HG02884 (cell line): ENCODE data around the gene DAZAP1.

Experiments used
- ATAC-seq: cut with Tn5 transposase; IDR thresholded peaks from one replicate; pipeline ENCODE4 v1.9.1; 2021; ENCODE audit warnings: mild to moderate bottlenecking, moderate library complexity; ENCODE audit not compliant: unreplicated experiment

Gene DAZAP1

DNA sequence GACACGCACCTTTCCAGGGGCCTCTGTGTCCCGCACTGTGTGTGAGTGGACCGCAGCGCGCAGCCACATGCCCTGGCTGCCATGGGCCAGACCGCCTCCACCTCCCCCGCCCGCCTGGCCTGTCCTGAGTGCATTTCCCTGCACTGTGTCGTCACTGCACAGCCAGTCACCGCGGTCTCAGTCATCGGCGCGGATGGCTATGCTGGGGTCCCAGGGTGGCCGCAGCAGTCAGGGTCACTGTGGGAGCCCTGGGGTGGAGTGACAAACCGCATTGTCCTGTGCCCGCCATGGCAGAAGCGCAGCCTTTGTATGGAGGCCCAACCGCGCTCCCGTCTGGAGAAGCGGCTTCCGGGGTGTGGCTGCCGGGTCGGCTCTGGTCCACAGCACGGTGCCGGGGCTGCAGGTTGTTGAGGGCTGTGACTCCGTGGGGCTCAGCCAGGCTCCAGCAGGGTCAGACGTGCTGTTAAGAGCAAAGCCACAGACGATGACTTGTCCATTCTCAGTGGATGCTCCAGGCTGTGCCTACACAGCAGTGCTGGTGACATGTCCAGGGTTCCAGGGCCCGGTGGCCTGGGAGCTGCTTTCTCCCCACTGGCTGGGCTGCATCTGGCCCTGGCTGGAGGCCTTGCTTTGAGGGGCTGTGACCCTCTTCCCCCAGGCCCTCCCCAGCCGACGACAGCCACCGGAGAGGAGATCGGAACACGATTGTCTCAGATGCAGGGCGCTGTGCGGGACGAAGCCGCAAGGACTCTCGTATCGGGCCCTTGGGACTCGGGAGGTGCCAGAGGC lies 30.0 kb upstream of the DAZAP1 start:
- no peak for ATAC-seq

DNA sequence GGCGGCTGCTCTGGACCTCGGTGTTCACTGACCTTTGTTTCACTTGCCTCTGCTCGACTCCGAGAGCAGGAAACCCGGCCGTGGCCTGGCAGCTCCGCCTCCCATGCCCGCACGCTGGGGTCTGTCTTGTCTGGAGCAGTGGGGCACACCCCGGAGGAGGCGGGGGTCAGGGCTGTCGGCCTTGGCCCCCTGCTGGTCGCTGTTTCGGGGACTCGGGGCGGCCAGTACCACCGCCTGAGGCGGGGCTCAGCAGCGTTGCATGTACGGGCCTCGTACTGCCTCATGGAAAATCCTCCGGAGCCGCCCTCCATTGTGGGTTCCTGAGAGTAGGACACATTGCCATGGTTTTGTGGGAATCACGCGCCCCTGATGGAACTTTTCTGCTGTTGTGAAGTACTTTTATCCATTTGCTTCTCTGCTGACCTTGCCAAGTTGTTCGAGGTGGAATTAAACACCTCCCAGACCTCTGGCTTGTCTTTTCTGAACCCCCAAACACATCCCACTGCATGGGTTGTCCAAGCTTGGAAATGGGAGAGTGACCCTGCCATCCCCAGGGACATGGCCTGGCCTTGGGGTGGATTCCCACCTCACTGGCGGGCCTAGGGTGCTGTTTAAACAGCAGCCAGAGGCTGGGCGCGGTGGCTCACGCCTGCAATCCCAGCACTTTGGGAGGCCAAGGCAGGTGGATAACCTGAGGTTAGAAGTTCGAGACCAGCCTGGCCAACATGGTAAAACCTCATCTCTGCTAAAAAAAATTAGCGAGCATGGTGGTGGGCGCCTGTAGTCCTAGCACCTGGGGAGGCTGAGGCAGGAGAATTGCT lies 29.2 kb upstream of the DAZAP1 start:
- ATAC-seq = no peak

DNA sequence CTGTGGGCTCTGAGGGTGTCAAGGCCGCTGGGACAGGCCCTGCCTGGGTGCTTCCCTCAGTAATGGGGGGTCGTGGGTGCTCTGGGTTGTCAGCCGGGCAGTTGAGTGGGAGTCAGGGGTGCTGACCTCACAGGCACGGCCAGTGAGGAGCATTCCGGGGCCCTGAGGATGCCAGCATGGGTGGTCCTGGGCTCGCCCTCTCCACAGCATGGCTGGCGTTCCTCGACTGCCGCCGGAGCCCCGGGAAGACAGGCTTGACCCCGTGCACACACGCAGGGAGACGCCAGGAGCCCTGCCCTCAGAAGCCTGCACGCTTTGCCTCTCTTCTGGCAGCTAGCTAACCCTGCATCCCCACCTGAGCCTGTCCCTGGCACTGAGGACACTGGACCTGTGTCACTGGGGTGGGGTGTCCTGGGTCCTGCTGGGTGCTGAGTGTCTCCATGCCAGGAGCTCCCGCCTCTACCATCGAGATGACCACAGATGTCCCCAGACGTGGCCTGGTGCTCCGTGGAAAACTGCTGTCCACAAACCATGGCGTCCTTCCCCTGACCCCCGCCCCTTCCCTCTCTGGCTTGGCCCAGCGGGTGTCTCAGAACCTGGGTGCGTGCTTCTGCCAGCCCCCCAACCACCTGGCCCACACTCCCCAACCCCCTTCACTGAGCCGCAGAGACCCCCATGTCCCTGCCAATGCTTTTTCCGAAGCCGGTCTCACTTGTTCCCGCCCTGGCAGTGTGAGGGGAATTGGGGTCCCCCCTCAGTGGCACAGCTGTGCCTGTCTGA lies 28.1 kb upstream of the DAZAP1 start:
- no peak for ATAC-seq

DNA sequence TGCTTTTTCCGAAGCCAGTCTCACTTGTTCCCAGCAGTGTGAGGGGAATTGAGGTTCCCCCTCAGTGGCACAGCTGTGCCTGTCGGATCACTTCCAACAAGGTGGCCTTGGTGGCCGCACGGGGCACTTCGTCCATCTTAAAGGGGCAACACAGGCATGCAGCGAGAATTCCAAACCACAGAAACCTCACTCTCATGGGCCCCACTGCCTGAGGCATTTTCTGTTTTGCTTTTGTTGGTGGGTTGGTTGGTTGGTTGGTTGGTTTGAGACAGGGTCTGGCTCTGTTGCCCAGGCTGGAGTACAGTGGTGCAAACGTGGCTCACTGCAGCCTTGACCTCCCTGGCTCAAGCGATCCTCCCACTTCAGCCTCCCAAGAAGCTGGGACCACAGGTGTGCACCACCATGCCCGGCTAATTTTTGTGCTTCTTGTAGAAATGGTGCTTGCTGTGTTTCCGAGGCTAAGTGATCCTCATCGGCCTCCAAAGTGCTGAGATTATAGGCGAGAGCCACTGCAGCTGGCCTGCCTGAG lies 27.4 kb upstream of the DAZAP1 start:
- no peak for ATAC-seq

DNA sequence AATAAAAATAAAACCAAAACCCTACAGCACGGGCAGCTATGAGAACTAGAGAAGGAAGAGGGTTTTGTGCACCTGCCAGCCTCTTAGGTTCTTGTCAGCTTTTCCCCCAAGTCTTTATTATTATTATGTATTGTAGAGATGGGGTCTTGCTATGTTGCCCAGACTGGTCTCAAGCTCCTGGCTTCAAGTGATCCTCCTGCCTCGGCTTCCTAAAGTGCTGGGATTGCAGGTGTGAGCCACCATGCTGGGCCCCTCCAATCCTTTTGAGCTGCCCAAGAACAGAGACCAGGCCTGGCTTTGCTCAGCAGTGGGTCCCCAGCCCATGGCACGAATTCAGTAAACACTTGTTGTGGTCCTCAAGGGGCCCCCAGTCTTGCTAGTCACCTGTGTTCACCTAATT lies 25.1 kb upstream of the DAZAP1 start:
- ATAC-seq = no peak

DNA sequence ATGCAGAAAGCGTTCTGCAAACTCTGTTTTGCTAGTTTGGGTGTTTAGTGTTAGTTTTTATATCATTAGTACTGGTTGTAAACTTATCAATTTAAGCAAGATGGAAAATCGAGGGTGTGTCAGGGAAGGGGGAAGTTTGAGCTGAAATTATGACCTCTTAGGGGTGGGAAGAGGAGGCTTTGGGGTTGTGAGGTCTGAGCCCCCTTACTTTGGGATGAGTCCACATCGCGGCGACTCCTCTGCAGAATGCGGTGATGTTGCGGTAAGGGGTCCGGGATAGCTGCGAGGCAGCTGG lies 24.4 kb upstream of the DAZAP1 start:
- ATAC-seq = no peak

DNA sequence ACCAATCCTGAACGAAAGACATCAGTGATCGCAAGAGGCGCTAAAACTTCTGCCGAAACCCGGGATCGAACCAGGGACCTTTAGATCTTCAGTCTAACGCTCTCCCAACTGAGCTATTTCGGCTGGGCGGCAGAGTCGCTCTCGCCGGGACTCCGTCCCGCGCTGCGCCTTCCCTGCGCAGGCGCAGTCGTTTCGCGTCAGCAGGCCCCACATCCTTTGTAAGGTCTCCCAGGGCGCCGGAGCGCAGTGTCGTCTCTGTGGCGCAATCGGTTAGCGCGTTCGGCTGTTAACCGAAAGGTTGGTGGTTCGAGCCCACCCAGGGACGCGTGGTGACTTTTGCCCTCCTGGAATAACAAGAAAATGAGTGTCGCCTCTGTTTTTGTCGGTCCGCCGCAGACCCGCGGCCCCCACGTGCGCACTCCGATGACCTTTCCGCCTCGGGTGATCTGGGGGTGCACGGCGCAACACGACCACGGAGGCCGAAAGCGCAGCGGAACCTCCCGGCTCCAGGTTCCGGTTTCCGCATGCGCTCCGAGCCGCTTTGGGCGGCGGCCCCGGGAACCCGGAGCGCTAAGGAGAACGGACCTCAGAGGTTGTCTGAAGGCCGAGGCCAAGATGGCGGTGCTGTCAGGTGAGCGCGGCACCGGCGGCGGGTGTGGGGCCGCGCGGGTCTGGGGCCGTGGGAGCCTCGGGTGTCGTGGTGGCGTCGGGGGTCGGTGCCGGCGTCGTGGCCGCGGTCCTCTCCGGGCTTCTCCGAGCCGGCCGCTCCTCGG lies 23.9 kb upstream of the DAZAP1 start, which contains the start of gene NDUFS7:
NDUFS7 (plus strand) TSS at position 596 of the 773 bp plus-strand sequence; CDS start at position 616, 20 bp downstream.
- peak; percentile 56 for ATAC-seq

DNA sequence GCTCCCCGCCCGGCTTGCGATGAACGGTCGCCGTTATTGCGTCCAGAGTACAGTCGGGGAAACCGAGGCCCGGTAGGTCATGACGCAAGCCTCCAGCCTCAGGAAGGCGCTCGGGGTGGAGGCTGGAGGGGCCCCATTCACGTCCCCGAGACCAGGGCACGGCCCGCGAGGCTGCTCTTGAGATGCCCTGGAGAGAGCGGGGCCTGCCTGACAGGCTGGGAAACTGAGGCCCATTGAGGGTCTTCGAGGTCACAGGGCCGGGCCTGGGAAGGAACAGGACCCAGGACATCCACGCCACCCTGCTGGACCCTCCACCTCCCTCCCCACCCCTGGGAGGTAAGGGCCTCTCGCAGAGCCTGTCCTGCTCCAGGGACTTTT lies 23.3 kb upstream of the DAZAP1 start:
- peak; percentile 14 for ATAC-seq

DNA sequence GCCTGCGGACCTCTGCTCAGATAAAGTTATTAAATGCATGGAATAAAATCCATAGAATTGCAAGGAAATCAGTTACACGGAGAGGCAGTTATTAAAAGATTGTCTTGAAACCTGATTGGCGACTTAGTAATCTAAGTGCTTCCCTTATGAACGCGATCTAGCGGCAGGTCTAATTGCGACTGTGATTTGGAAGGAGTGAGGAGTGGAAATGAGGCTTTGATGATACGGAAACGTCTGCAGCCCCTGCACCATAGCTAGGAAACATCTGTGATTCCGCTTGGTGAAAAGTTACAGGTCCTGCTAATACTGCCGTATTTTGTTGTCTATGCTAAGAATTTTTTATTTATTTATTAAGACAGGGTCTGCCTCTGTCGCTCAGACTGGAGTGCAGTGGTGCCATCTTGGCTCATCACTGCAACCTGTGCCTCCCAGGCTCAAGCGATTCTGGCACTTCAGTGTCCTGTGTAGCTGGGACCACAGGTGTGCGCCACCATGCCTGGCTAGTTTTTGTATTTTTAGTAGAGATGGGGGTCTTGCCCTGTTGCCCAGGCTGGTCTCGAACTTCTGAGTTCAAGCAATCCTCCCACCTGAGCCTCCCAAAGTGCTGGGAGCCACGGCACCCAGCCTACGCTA lies 22.8 kb upstream of the DAZAP1 start:
- ATAC-seq = no peak

DNA sequence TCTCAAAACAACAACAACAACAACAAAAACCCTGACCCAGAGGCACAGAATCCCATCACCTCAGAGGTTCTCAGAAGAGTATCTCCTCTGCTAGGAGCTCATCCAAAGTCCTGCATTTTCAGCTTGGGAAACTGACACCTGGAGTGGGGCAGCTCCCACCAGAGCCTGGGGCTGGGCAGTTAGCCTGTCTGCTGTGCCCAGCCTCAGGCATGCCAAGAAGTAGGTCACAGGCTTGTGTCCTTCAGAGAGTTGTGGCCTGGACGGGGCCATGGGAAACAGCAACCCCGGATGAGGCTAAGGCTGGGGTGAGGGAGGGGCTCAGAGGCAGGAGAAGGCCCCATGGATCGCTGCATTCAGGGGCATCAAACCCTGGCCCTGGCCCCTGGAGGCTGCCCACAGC lies 21.6 kb upstream of the DAZAP1 start:
- no peak for ATAC-seq

DNA sequence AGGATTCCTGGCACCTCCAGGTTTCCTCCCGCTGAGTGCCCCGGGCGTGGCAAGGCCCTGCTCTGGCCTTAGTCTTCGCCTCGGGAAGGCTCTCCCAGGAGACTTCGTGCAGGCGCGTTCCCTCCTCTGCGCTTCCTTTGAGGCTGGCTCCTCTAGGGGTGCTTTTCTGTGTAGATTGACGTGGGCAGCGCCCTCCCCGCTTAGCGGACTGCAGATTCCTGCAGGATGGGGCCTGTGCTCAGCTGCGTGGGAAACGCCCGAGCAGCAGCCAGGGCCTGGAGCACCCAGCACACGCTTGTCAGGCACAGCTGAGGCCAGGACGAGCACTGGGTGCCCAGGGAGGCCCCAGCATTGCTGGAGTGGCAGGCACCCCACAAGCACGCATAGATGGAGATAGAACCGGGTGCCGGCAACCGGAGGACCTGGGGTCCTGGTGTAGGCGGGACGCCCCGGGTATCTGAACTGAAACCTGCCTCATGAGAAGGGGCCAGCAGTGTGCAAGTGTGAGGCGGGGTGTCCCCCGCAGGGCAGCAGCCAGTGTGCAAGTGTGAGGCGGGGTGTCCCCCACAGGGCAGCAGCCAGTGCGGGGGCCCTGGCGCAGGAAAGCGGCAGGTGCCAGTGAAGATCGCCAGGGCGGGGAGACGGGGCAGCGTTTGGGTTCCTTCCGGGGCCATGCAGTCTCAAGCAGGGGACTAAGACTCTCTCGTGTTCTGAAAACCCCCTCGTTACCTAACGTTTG lies 20.3 kb upstream of the DAZAP1 start:
- ATAC-seq = no peak

DNA sequence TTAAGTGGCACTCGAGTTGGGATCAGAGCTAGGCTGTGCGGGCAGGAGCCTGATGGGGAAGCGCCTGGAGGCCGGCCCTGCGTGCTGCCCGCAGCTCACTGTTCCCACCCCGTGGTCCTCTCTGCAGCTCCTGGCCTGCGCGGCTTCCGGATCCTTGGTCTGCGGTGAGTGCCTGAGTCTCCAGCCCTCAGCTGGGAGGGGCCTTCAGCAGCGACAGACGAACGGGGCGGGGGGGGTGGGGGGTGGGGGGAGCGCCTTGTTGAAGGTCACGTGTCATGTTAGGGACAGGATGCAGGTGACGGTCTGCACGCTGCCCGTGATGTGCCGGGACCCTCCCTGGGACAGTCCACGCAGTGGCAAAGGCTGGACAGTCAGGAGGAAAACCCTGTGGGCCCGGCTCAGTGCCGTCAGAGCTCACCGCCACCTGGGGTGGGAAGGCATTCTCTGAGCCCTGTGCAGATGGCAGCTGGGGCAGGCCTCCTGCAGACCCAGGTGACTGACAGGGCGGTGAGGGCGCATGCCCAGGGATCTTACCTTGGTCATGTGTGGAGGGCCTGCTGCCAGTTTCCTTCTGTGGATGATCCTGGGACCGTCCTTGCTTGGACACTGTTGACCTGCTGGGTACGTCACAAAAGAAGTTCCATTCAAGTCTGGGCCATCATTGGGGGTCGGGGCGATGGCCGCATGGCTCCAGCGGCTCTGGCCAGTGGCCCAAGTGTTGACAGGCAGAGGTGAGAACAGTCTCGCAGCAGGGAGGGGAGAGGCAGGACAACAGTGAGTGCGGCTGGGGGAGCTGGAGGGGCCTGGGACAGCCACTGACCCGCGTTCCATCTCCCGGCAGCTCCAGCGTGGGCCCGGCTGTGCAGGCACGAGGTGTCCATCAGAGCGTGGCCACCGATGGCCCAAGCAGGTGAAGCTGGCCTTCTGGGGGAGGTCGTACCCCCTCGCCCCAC lies 19.4 kb upstream of the DAZAP1 start:
- no peak for ATAC-seq

DNA sequence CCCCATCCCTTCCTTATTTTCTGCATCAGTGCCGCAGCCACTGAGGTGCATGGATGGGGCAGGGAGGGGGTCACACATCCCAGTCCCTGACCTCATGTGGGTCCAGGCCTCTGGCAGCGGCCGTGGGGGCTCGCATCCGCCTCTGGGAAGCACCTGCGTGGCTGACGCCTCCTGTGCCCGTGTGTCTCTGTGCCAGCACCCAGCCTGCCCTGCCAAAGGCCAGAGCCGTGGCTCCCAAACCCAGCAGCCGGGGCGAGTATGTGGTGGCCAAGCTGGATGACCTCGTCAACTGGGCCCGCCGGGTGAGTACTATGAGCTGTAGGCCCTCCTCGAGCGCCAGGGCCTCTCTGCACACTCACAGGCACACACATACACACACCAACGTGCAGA lies 18.8 kb upstream of the DAZAP1 start:
- no peak for ATAC-seq

DNA sequence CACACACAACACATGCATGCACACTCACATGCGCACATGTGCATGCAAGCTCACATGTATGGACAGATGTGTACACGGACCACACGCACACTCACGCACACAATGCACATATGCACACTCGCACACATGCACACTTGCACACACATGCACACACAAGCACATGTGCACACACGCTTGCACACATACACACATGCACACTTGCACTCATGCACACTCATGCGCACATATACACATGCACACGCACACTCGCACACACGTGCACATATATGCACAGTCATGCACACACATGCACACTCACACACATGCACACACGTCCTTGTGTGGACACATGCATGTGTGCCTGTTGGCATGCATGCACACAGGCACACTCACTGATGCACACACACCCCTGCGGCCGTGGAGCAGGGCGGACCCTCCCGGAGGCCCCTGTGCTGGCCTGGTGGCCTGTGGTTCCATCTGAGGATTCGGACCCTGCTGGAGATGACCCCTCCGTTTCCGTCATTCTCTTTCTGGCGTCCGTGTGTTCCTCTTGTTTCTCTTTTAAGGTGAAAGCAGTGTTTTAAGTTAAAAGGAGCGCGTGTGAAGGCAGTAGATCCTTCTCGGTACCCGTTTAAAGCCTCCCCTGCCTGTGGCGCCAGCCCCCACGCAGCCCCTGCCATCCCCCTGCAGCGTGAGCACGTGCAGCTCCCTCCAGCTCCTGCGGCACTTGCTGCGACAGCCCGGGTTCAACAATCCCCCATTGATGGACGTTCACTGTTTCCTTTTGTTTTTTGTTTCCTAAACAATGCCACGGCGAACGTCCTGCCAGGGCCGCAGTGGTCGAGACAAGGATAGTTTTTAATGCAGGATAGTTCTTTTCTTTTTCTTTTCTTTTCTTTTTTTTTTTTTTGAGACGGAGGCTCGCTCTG lies 18.1 kb upstream of the DAZAP1 start:
- no peak for ATAC-seq

DNA sequence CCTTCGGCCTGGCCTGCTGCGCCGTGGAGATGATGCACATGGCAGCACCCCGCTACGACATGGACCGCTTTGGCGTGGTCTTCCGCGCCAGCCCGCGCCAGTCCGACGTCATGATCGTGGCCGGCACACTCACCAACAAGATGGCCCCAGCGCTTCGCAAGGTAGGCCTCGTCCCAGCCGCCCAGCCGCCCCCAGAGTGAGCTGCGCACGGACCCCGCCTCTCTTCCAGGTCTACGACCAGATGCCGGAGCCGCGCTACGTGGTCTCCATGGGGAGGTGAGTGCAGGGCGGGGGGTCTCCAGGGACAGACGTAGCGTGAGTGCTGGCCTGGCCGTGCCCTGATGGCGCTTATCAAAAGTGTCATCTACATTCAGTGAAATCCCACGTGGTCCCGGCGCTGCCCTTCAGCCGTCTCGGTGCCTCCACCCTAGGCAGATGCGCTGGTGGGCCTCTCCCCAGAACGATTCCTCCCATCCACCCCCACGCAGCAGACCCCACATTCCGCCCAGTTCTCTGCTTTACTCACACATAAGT lies 16.4 kb upstream of the DAZAP1 start:
- ATAC-seq = no peak

DNA sequence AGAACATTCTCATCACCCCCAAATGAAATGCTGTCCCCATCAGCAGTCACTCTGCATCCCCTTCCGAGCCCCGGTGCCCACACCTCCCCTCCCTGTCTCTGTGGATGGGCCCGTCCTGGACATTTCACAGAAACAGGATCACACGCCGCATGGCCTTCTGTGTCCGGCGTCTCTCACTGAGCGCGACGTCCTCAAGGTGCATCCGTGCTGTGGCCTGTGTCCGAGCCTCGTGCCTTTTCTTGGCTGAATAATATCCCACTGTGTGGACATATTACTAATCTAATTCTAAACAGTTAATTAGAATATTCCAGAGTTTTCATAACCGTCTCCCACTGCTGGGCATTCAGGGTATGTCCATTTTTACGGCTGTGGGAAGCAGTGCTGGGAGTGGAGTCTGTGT lies 15.0 kb upstream of the DAZAP1 start:
- no peak for ATAC-seq

DNA sequence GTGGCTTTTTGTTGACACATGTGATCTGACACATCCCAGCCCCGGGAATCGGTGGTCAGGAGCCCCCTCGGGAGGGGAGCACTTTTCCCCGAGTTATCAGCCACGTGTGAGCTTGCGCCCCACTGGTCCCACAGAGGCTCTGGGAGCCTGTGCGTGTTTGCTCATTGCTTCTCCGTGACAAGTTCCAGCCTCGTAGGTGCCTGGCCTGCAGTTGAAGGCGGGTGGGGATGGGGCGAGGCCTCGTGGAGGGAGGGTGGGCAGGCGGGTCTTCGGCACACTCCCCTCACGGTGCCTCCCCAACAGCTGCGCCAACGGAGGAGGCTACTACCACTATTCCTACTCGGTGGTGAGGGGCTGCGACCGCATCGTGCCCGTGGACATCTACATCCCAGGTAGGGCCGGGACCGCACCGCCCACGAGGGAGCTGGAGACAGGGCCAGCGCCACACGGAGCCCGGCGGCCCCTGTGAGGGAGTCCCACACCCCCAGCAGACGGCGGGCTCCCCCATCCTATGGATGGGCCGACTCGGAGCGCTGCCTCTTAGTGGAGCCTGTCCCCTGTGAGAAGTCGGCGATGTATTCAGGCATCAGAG lies 14.4 kb upstream of the DAZAP1 start:
- ATAC-seq = no peak
